Neural crest cell (in vitro differentiated cells): Measurements from ENCODE around the gene MGAT4C. TPM values are rescaled to one million over a fixed set of nuclear protein-coding genes. Genes with fewer than 3 reads are reported as not detected.

Experiments
- DNase-seq: peaks from one replicate; pipeline ENCODE4 v3.0.0; 2021; ENCODE audit warnings: low read depth, mixed read lengths, low spot score
- H3K27ac Mint-ChIP-seq: one replicate; pipeline ENCODE4 v1.8.0; 2021; ENCODE audit warnings: mild to moderate bottlenecking, mixed read lengths; ENCODE audit not compliant: unreplicated experiment
- H3K27me3 Mint-ChIP-seq: 2 replicates; pipeline ENCODE4 v1.8.0; 2021; ENCODE audit warnings: low read depth, mild to moderate bottlenecking, mixed read lengths
- H3K36me3 Mint-ChIP-seq: 2 replicates; pipeline ENCODE4 v1.8.0; 2021; ENCODE audit warnings: low read depth, mild to moderate bottlenecking, mixed read lengths
- H3K4me1 Mint-ChIP-seq: 2 replicates; pipeline ENCODE4 v1.8.0; 2021; ENCODE audit warnings: mixed read lengths
- H3K4me3 Mint-ChIP-seq: one replicate; pipeline ENCODE4 v1.8.0; 2021; ENCODE audit warnings: mild to moderate bottlenecking, mixed read lengths
- H3K9me3 Mint-ChIP-seq: 2 replicates; pipeline ENCODE4 v1.8.0; 2021; ENCODE audit warnings: mixed read lengths
- total RNA-seq: library from RNA; stranded (reverse); gene quantifications from 2 replicates; pipeline ENCODE4 v1.2.1, GENCODE V29; 2021
- TF ChIP-seq, protein P1 (sequence below): fragments of 200-600 bp; sonication (generic); conservative IDR thresholded peaks from 2 replicates; pipeline ENCODE4 v1.5.0; 2021; ENCODE audit warnings: antibody characterized with exemption, mild to moderate bottlenecking

Gene MGAT4C
- total RNA-seq, 1 donor from 2014 or later, result 0.07 TPM

DNA sequence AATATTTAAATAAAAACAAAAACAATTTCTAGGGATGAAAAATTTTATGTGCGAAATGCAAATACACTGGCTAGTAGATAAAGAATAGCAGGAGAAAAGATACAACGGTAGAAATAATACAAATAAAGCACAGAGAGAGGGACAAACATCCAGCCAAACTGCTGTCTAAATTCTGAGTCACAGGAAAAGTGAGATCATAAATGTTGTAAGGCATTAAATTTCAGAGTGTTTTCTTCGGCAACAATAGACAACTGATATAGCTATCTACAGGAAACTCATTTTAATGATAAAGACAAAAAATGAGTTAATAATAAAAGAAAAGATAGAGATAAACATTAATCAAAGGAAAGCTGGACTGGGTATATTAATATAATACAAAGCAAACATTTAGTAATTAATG lies 259.9 kb downstream of the MGAT4C start:
- Mint-ChIP-seq H3K27ac (no peak overlapping the region), H3K27me3 (no peaks in the 10 kb centered on the region), H3K4me3 (no peak overlapping the region), H3K4me1 (no peaks in the 10 kb centered on the region), H3K36me3 (peaks cover 10% of the 10 kb centered on the region), H3K9me3 (peaks cover 17% of the 10 kb centered on the region)
- no peak for DNase-seq
- TF ChIP-seq, protein P1, sequence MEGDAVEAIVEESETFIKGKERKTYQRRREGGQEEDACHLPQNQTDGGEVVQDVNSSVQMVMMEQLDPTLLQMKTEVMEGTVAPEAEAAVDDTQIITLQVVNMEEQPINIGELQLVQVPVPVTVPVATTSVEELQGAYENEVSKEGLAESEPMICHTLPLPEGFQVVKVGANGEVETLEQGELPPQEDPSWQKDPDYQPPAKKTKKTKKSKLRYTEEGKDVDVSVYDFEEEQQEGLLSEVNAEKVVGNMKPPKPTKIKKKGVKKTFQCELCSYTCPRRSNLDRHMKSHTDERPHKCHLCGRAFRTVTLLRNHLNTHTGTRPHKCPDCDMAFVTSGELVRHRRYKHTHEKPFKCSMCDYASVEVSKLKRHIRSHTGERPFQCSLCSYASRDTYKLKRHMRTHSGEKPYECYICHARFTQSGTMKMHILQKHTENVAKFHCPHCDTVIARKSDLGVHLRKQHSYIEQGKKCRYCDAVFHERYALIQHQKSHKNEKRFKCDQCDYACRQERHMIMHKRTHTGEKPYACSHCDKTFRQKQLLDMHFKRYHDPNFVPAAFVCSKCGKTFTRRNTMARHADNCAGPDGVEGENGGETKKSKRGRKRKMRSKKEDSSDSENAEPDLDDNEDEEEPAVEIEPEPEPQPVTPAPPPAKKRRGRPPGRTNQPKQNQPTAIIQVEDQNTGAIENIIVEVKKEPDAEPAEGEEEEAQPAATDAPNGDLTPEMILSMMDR, result no peak

DNA sequence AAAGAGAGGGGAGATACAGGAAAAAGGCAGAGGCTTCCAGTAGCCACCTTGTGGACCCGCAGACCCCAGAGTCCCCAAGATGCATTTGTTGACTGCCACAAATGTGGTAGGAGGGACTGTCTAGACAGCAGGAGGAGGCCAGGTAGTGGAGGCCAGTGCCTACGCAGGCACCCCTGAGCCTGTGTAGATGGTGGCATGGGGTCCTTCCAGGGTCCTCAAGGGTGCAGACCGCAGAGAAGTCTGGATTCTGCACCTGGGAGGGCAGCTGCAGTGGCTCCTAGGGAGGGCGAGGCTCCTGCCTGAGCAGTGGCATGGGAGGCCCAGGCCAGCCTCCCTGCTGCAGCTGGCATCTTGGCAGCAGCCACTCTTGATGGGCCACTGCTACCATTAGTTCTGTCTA lies 262.4 kb downstream of the MGAT4C start:
- no peak for DNase-seq
- no peak overlapping the region for H3K27ac Mint-ChIP-seq
- no peak overlapping the region for H3K4me3 Mint-ChIP-seq
- H3K4me1 Mint-ChIP-seq, result no peaks in the 10 kb centered on the region
- TF ChIP-seq, protein P1, result no peak
- H3K27me3 Mint-ChIP-seq, result no peaks in the 10 kb centered on the region
- peaks cover 9% of the 10 kb centered on the region for H3K9me3 Mint-ChIP-seq
- peaks cover 6% of the 10 kb centered on the region for H3K36me3 Mint-ChIP-seq

DNA sequence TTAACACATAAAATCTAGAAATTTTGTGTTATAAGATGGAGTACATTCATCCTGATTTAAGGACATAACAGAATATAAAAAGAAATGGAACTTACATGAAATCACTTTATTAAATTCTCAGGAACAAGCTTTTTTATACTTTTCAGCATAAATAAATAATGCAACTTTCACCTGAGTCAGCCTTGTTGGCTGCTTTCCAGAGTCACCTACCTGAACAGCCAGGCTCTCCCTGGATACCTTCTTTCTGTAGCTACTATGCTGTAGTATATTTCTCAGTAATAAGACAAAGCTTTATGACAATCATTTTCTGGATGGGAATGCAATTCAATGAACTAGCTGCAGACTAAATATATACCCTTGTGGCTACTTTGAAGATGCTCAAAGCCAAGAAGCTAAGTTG lies 270.2 kb downstream of the MGAT4C start:
- Mint-ChIP-seq H3K9me3 (peaks cover 2% of the 10 kb centered on the region), H3K4me3 (no peak overlapping the region), H3K4me1 (no peaks in the 10 kb centered on the region), H3K27me3 (no peaks in the 10 kb centered on the region), H3K36me3 (no peaks in the 10 kb centered on the region), H3K27ac (no peak overlapping the region)
- TF ChIP-seq, protein P1, result no peak
- DNase-seq, result no peak

DNA sequence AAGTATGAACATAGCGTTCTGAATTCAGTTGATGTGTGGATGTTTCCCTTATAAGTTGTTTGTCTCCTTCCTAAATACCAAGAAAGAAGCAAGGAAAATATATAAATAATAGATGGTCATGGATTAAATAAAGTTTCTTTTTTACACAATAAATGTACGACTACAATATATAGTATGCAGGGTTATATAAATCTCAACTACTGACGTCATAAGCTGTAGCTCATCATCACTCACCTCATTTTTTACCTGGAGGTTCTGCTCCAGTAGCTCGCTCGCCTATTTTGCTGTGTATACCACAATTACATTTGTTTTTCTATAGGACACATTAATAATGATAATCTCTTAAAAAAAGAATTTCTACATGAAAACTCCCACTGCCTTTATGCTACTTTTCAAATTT lies 272.6 kb downstream of the MGAT4C start:
- H3K27ac Mint-ChIP-seq, result no peak overlapping the region
- H3K4me1 Mint-ChIP-seq, result no peaks in the 10 kb centered on the region
- no peaks in the 10 kb centered on the region for H3K27me3 Mint-ChIP-seq
- no peaks in the 10 kb centered on the region for H3K36me3 Mint-ChIP-seq
- peaks cover 2% of the 10 kb centered on the region for H3K9me3 Mint-ChIP-seq
- TF ChIP-seq, protein P1, result no peak
- DNase-seq, result no peak
- no peak overlapping the region for H3K4me3 Mint-ChIP-seq

DNA sequence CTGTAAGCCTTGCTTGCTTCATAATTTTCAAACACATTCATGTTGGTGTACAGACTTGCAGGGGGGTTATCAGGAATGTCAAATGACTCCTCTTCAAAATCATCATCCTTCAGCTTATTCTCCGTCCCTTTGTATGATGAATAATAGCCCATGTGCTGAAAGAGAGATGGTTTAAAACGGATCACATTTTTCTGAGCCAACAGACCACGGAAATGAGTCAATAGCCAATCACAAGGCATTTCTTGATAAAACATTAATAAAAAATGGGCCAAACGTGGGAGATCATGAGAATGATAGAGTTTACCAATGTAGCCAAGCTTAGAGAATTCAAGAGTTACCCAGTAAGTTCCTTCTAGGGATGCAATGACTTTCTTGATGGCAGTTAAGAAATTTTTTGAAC lies 276.6 kb downstream of the MGAT4C start:
- H3K4me1 Mint-ChIP-seq, result no peaks in the 10 kb centered on the region
- DNase-seq, result no peak
- no peaks in the 10 kb centered on the region for H3K36me3 Mint-ChIP-seq
- H3K4me3 Mint-ChIP-seq, result no peak overlapping the region
- TF ChIP-seq, protein P1, result no peak
- H3K9me3 Mint-ChIP-seq, result no peaks in the 10 kb centered on the region
- H3K27ac Mint-ChIP-seq, result no peak overlapping the region
- no peaks in the 10 kb centered on the region for H3K27me3 Mint-ChIP-seq

DNA sequence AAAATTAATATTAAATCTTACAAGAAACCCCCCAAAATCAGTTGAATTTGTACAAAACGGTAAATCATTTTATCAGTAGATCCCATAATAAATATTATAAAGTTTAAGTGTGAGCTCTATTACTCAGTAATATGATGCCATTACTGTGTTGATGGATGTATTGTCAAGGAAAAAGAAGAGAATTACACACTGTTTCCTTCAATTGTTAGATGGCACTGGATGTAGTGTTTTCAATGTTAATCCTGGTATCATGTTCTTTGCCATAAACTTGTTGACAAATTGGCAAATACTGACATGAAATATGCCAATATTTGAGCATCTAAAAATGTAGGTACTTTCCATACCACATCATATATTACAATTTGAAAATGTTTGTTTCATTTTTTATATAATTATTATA lies 280.5 kb downstream of the MGAT4C start:
- Mint-ChIP-seq H3K4me1 (peaks cover 4% of the 10 kb centered on the region), H3K4me3 (no peak overlapping the region), H3K27me3 (no peaks in the 10 kb centered on the region), H3K9me3 (no peaks in the 10 kb centered on the region), H3K36me3 (no peaks in the 10 kb centered on the region), H3K27ac (no peak overlapping the region)
- DNase-seq, result no peak
- TF ChIP-seq, protein P1, result no peak
